AG10803 (cell line): ENCODE measurements around the gene HDAC9.
A peak's percentile ranks its signal among the peaks of the same experiment; 100 is the strongest.

Source experiments
- DNase-seq: peaks from one replicate; pipeline ENCODE4 v3.0.0; 2010; ENCODE audit warnings: low read depth
- H3K4me3 ChIP-seq: 2 replicates; pipeline ENCODE4 v1.5.1; 2011; ENCODE audit warnings: mild to moderate bottlenecking, low read length, control low read depth
- CTCF ChIP-seq: conservative IDR thresholded peaks from 2 replicates; pipeline ENCODE4 v1.5.1; 2011; ENCODE audit warnings: mild to moderate bottlenecking, low read length, control low read depth, inconsistent platforms

HDAC9 gene

GRCh38 chr7:18558910-18559309 lies 63.4 kb downstream of the HDAC9 start:
- TF ChIP-seq CTCF: no peak
- DNase-seq: no peak
- H3K4me3 ChIP-seq: no peak overlapping the region

- H3K4me3 ChIP-seq: no peak overlapping the region
- no peak for TF ChIP-seq CTCF
- DNase-seq: no peak
Observed at GRCh38 chr7:18559756-18560155, 64.2 kb downstream of the HDAC9 start.

DNA sequence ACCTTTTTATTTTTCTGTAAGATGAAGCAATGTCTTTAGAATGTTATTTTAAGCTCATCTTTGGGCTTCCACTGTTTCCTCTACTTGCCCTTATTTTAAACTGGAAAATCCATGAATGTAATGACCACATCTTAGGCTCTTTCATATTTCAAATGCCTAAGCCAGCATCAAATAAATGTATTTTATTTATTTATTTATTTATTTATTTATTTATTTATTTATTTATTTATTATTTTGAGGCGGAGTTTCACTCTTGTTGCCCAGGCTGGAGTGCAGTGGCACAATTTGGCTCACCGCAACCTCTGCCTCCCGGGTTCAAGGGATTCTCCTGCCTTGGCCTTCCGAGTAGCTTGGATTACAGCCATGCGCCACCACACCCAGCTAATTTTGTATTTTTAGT lies 69.2 kb downstream of the HDAC9 start:
- no peak overlapping the region for H3K4me3 ChIP-seq
- no peak for TF ChIP-seq CTCF
- DNase-seq: no peak

DNA sequence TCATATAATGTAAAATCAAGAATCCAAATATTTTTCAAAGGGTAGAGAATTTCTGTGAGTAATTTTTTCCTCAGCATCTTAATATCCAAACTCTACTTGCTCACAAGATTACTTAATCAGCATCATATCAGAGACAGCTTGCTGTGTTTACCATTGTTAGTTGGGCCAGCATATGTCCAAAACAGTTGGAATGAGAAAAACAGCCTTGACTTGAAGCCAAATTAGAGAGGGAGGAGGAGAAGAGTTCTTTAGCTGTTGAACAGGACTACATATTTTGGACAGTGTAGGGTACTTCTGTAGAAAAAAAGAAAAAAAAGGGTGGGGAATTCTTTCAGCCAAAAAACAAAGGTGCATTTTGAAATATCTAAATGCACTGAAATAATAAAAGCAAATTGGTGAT lies 69.8 kb downstream of the HDAC9 start:
- peak; percentile 17 for DNase-seq
- no peak for TF ChIP-seq CTCF
- no peak overlapping the region for H3K4me3 ChIP-seq

GRCh38 chr7:18566205-18566604 lies 70.7 kb downstream of the HDAC9 start:
- no peak for DNase-seq
- H3K4me3 ChIP-seq: no peak overlapping the region
- TF ChIP-seq CTCF: no peak

DNA sequence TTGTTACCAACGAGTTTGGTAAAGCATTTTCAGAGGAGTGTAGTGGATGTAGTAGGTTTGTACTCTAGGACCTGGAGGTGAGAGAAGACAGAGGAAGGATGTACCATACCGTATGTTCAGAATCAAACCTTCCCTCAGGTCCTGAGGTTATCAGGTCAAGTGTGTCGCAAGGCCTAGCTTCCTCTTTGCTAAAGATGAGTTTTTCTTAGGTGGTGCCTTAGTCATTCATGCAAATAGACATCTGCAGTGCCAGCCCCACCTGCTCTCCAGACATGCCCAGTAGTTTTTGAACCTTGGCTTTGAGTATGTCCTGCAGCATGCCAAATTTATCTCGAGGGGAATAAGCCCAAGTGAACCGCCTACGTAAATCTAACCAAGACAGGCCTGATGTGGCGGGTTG lies 71.3 kb downstream of the HDAC9 start:
- no peak overlapping the region for H3K4me3 ChIP-seq
- TF ChIP-seq CTCF: no peak
- no peak for DNase-seq

DNA sequence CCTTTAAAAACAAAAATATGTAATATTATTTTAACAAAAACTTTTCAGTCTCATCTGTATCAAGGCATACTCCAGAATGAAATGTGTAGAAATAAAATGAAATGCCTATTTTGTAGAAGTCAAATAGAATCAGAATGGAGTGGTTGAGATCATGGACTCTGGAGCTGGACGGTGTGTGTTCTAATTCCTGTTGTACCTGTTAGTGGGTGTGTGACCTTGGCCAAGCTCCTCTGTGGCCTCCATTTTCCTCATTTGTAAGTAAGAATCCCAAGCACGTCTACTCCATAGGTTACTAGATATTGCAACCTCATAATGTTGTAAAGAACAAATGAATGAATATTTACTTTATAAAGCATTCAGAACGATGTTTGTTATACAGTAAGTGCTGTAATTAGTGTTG lies 74.9 kb downstream of the HDAC9 start:
- DNase-seq: no peak
- TF ChIP-seq CTCF: no peak
- H3K4me3 ChIP-seq: no peak overlapping the region
